Measurements from ENCODE around the gene DEFB132. TPM values are rescaled to one million over a fixed set of nuclear protein-coding genes. Genes with fewer than 3 reads are reported as not detected.

The DEFB132 gene
- total and polyA plus RNA-seq, 2 of the 13 experiments (the other 11 are each of a cell fraction or from before 2014, with no cell fraction given) = not detected

- TF ChIP-seq ZSCAN5A (CRISPR knock-in tag; IDR thresholded peaks at IDR 0.05; ENCODE audit: borderline replicate concordance) (no peak), RFX1 (IDR thresholded peaks at IDR 0.05) (peak; percentile 87), ZNF383 (CRISPR knock-in tag; IDR thresholded peaks at IDR 0.05; ENCODE audit: borderline replicate concordance) (no peak), FOXO1 (CRISPR knock-in tag; IDR thresholded peaks at IDR 0.05) (no peak; the same call in 1 of the 2 replicates), MAFK (conservative IDR thresholded peaks at IDR 0.05 in 1 of 2, IDR thresholded peaks at IDR 0.05 in 1 of 2; ENCODE audit: low read length in 2 of 2) (no peak), ZNF614 (CRISPR knock-in tag; IDR thresholded peaks at IDR 0.05; ENCODE audit: borderline replicate concordance) (peak; percentile 53; the same call in 1 of the 2 replicates), CREB1 (IDR thresholded peaks at IDR 0.05) (0 out of 2 replicates have a peak, but pooled peaks have one; percentile 52), CREB1 (CRISPR knock-in tag; IDR thresholded peaks at IDR 0.05) (no peak), JUNB (CRISPR knock-in tag; IDR thresholded peaks at IDR 0.05; ENCODE audit: borderline replicate concordance) (no peak), CAMTA2 (CRISPR knock-in tag; IDR thresholded peaks at IDR 0.05; ENCODE audit: borderline replicate concordance) (peak; percentile 98; the same call in 1 of the 2 replicates), PPARG (CRISPR knock-in tag; conservative IDR thresholded peaks at IDR 0.05) (0 out of 2 replicates have a peak, but pooled peaks have one; percentile 6), SAFB2 (CRISPR knock-in tag; IDR thresholded peaks at IDR 0.05; ENCODE audit: borderline replicate concordance, low read depth) (no peak), NRL (CRISPR knock-in tag; IDR thresholded peaks at IDR 0.05; ENCODE audit: borderline replicate concordance) (peak; percentile 92), TFE3 (CRISPR knock-in tag; IDR thresholded peaks at IDR 0.05) (peak; percentile 33), NPAS2 (CRISPR knock-in tag; IDR thresholded peaks at IDR 0.05; ENCODE audit: borderline replicate concordance) (no peak), HNRNPLL (IDR thresholded peaks at IDR 0.05; ENCODE audit: low read depth, low read length, poor library complexity, severe bottlenecking) (peak; percentile 16), ZNF317 (CRISPR knock-in tag; IDR thresholded peaks at IDR 0.05) (peak; percentile 87; the same call in 1 of the 2 replicates), NFE2L1 (CRISPR knock-in tag; IDR thresholded peaks at IDR 0.05; ENCODE audit: borderline replicate concordance) (no peak)
- TF ChIP-seq, protein P1, sequence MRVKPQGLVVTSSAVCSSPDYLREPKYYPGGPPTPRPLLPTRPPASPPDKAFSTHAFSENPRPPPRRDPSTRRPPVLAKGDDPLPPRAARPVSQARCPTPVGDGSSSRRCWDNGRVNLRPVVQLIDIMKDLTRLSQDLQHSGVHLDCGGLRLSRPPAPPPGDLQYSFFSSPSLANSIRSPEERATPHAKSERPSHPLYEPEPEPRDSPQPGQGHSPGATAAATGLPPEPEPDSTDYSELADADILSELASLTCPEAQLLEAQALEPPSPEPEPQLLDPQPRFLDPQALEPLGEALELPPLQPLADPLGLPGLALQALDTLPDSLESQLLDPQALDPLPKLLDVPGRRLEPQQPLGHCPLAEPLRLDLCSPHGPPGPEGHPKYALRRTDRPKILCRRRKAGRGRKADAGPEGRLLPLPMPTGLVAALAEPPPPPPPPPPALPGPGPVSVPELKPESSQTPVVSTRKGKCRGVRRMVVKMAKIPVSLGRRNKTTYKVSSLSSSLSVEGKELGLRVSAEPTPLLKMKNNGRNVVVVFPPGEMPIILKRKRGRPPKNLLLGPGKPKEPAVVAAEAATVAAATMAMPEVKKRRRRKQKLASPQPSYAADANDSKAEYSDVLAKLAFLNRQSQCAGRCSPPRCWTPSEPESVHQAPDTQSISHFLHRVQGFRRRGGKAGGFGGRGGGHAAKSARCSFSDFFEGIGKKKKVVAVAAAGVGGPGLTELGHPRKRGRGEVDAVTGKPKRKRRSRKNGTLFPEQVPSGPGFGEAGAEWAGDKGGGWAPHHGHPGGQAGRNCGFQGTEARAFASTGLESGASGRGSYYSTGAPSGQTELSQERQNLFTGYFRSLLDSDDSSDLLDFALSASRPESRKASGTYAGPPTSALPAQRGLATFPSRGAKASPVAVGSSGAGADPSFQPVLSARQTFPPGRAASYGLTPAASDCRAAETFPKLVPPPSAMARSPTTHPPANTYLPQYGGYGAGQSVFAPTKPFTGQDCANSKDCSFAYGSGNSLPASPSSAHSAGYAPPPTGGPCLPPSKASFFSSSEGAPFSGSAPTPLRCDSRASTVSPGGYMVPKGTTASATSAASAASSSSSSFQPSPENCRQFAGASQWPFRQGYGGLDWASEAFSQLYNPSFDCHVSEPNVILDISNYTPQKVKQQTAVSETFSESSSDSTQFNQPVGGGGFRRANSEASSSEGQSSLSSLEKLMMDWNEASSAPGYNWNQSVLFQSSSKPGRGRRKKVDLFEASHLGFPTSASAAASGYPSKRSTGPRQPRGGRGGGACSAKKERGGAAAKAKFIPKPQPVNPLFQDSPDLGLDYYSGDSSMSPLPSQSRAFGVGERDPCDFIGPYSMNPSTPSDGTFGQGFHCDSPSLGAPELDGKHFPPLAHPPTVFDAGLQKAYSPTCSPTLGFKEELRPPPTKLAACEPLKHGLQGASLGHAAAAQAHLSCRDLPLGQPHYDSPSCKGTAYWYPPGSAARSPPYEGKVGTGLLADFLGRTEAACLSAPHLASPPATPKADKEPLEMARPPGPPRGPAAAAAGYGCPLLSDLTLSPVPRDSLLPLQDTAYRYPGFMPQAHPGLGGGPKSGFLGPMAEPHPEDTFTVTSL (CRISPR knock-in tag; IDR thresholded peaks at IDR 0.05; ENCODE audit: borderline replicate concordance) = 0 out of 2 replicates have a peak, but pooled peaks have one; percentile 61
- TF ChIP-seq, protein P2, sequence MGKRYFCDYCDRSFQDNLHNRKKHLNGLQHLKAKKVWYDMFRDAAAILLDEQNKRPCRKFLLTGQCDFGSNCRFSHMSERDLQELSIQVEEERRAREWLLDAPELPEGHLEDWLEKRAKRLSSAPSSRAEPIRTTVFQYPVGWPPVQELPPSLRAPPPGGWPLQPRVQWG (CRISPR knock-in tag; IDR thresholded peaks at IDR 0.05; ENCODE audit: borderline replicate concordance, low read depth) = no peak
Measured at GRCh38 chr20:309841-310644, 52.5 kb downstream of the DEFB132 start (continued).

Measured in HepG2 (cell line).